ENCODE measurements around the gene WWOX.

- no peak for TF ChIP-seq CTCF (optimal IDR thresholded peaks at IDR 0.05 in 1 of 3, IDR thresholded peaks at IDR 0.05 in 1 of 3, conservative IDR thresholded peaks at IDR 0.05 in 1 of 3; ENCODE audit: extremely low read depth in 1 of 3, insufficient read depth in 2 of 3, low read length in 3 of 3)
- no peak for TF ChIP-seq EZH2 (IDR thresholded peaks at IDR 0.05; ENCODE audit: low read length)
Observed at GRCh38 chr16:78628461-78629045, 529.1 kb downstream of the WWOX start.

Data from keratinocyte (primary cell).